H9 (cell line): ENCODE measurements around the gene CD59. TPM values are rescaled to one million over a fixed set of nuclear protein-coding genes. Genes with fewer than 3 reads are reported as not detected.
A peak's percentile ranks its signal among the peaks of the same experiment; 100 is the strongest.
"Not testable (repeated sequence)": the region's sequence is repeated elsewhere in the genome, so short reads cannot be mapped to it uniquely, and the experiment has no call there.

Experiments
- DNase-seq: peaks from one replicate; pipeline ENCODE4 v3.0.0-alpha.2; 2017
- H2AFZ ChIP-seq: one replicate; pipeline ENCODE4 v1.6.1; 2013; ENCODE audit warnings: mild to moderate bottlenecking, low read length, control low read depth, moderate library complexity
- H2AK5ac ChIP-seq: 2 replicates; pipeline ENCODE4 v1.6.1; 2013; ENCODE audit warnings: low read length, control low read depth, mixed read lengths; ENCODE audit not compliant: insufficient read length
- H2BK120ac ChIP-seq: one replicate; pipeline ENCODE4 v1.6.1; 2013; ENCODE audit warnings: low read depth, mild to moderate bottlenecking, low read length, control low read depth, inconsistent platforms; ENCODE audit not compliant: poor library complexity, severe bottlenecking
- H2BK12ac ChIP-seq: 2 replicates; pipeline ENCODE4 v1.6.1; 2013; ENCODE audit warnings: low read length, control low read depth, mixed read lengths, low read depth; ENCODE audit not compliant: insufficient read length
- H2BK15ac ChIP-seq: 2 replicates; pipeline ENCODE4 v1.6.1; 2013; ENCODE audit warnings: low read depth, low read length, control low read depth
- H2BK20ac ChIP-seq: one replicate; pipeline ENCODE4 v1.6.1; 2013; ENCODE audit warnings: low read depth, mild to moderate bottlenecking, low read length, control low read depth, inconsistent platforms; ENCODE audit not compliant: poor library complexity, severe bottlenecking
- H2BK5ac ChIP-seq: 2 replicates; pipeline ENCODE4 v1.6.1; 2013; ENCODE audit warnings: low read length, control low read depth, mixed read lengths; ENCODE audit not compliant: insufficient read length
- H3K14ac ChIP-seq: 2 replicates; pipeline ENCODE4 v1.6.1; 2013; ENCODE audit warnings: low read length, control low read depth; ENCODE audit not compliant: insufficient read depth
- H3K18ac ChIP-seq: 2 replicates; pipeline ENCODE4 v1.6.1; 2013; ENCODE audit warnings: low read depth, mild to moderate bottlenecking, mixed read lengths, low read length, control low read depth; ENCODE audit not compliant: insufficient read length
- H3K23ac ChIP-seq: 2 replicates; pipeline ENCODE4 v1.6.1; 2013; ENCODE audit warnings: low read length, control low read depth, mixed read lengths, low read depth; ENCODE audit not compliant: insufficient read length
- H3K23me2 ChIP-seq: 2 replicates; pipeline ENCODE4 v1.6.1; 2013; ENCODE audit warnings: low read depth, mild to moderate bottlenecking, mixed read lengths, low read length, control low read depth; ENCODE audit not compliant: insufficient read length, poor library complexity, severe bottlenecking
- H3K27ac ChIP-seq: 2 replicates; pipeline ENCODE4 v1.5.1; 2013; ENCODE audit warnings: low read length, control low read depth, mixed read lengths, low read depth; ENCODE audit not compliant: insufficient read length
- H3K27me3 ChIP-seq: 2 replicates; pipeline ENCODE4 v1.6.1; 2013; ENCODE audit warnings: low read length, control low read depth, inconsistent platforms; ENCODE audit not compliant: insufficient read depth
- H3K4ac ChIP-seq: 2 replicates; pipeline ENCODE4 v1.6.1; 2013; ENCODE audit warnings: low read depth, mild to moderate bottlenecking, control low read depth, inconsistent platforms, low read length, moderate library complexity
- H3K4me1 ChIP-seq: 2 replicates; pipeline ENCODE4 v1.6.1; 2013; ENCODE audit warnings: low read length, control low read depth, inconsistent platforms; ENCODE audit not compliant: insufficient read depth
- H3K4me2 ChIP-seq: 2 replicates; pipeline ENCODE4 v1.6.1; 2013; ENCODE audit warnings: low read length, control low read depth, mixed read lengths; ENCODE audit not compliant: insufficient read length, insufficient read depth
- H3K56ac ChIP-seq: 2 replicates; pipeline ENCODE4 v1.6.1; 2013; ENCODE audit warnings: low read depth, mild to moderate bottlenecking, mixed read lengths, low read length, control low read depth; ENCODE audit not compliant: insufficient read length
- H3K79me1 ChIP-seq: 2 replicates; pipeline ENCODE4 v1.6.1; 2013; ENCODE audit warnings: low read depth, mild to moderate bottlenecking, moderate library complexity, low read length, control low read depth, inconsistent platforms; ENCODE audit not compliant: insufficient read depth, poor library complexity, severe bottlenecking
- H3K79me2 ChIP-seq: 2 replicates; pipeline ENCODE4 v1.6.1; 2013; ENCODE audit warnings: low read length, control low read depth, inconsistent platforms; ENCODE audit not compliant: insufficient read depth
- H3K9ac ChIP-seq: 2 replicates; pipeline ENCODE4 v1.6.1; 2013; ENCODE audit warnings: low read length, control low read depth, mixed read lengths; ENCODE audit not compliant: insufficient read length; ENCODE audit errors: extremely low read depth
- H3K9me3 ChIP-seq: one replicate; pipeline ENCODE4 v1.6.1; 2013; ENCODE audit warnings: low read depth, low read length, inconsistent platforms; ENCODE audit not compliant: control insufficient read depth
- H3T11ph ChIP-seq: one replicate; pipeline ENCODE4 v1.6.1; 2013; ENCODE audit warnings: mild to moderate bottlenecking, low read length, control low read depth, inconsistent platforms
- H4K20me1 ChIP-seq: one replicate; pipeline ENCODE4 v1.6.1; 2013; ENCODE audit not compliant: control insufficient read depth, insufficient read length, insufficient read depth
- H4K5ac ChIP-seq: 2 replicates; pipeline ENCODE4 v1.6.1; 2013; ENCODE audit warnings: low read depth, mild to moderate bottlenecking, mixed read lengths, low read length, control low read depth; ENCODE audit not compliant: insufficient read length
- H4K8ac ChIP-seq: replicated peaks from 2 replicates; pipeline ENCODE4 v1.6.1; 2013; ENCODE audit warnings: low read length, control low read depth, mixed read lengths, low read depth; ENCODE audit not compliant: insufficient read length
- H4K91ac ChIP-seq: 2 replicates; pipeline ENCODE4 v1.6.1; 2013; ENCODE audit warnings: low read depth, mild to moderate bottlenecking, moderate library complexity, mixed read lengths, low read length, control low read depth; ENCODE audit not compliant: insufficient read length
- H3K27ac Mint-ChIP-seq, 3 experiments: 2 replicates in 2 of 3; 3 replicates in 1 of 3; pipeline ENCODE4 v1.8.0; 2020 to 2021; ENCODE audit warnings: mixed read lengths in 3 of 3, mild to moderate bottlenecking in 1 of 3, moderate library complexity in 1 of 3
- H3K27me3 Mint-ChIP-seq: 2 replicates; pipeline ENCODE4 v1.8.0; 2021; ENCODE audit warnings: low read depth, mild to moderate bottlenecking, moderate library complexity, mixed read lengths
- H3K36me3 Mint-ChIP-seq, 3 experiments: 2 replicates in 2 of 3; 3 replicates in 1 of 3; pipeline ENCODE4 v1.8.0; 2020 to 2021; ENCODE audit warnings: low read depth in 3 of 3, mixed read lengths in 3 of 3; ENCODE audit not compliant: insufficient read depth in 1 of 3
- H3K4me1 Mint-ChIP-seq, 2 experiments: 2 replicates each; pipeline ENCODE4 v1.8.0; 2020; ENCODE audit warnings: mixed read lengths in 2 of 2
- H3K4me3 Mint-ChIP-seq, 2 experiments: 2 replicates in 1 of 2; 3 replicates in 1 of 2; pipeline ENCODE4 v1.8.0; 2020 to 2021; ENCODE audit warnings: mild to moderate bottlenecking in 2 of 2, mixed read lengths in 2 of 2, moderate library complexity in 1 of 2
- H3K9me3 Mint-ChIP-seq, 2 experiments: 2 replicates in 1 of 2; 3 replicates in 1 of 2; pipeline ENCODE4 v1.8.0; 2020; ENCODE audit warnings: mild to moderate bottlenecking in 2 of 2, mixed read lengths in 2 of 2, moderate library complexity in 1 of 2
- WGBS: extraction: QIAGEN DNeasy Blood & Tissue Kit; methylation state at CpG from one replicate; pipeline ENCODE4 v1.1.7; 2013; ENCODE audit warnings: missing lambda C conversion rate, low lambda C conversion rate, mixed read lengths; ENCODE audit not compliant: insufficient read length; ENCODE audit errors: extremely low coverage; 5-methylcytosine and 5-hydroxymethylcytosine counted together
- total RNA-seq: library from RNA; stranded (reverse); gene quantifications from 2 replicates; pipeline ENCODE4 v1.2.1, GENCODE V29; 2021
- TF ChIP-seq, protein P1 (sequence below): fragments of 200-600 bp; sonication (generic); conservative IDR thresholded peaks from 3 replicates; pipeline ENCODE4 v1.8.0; 2021; ENCODE audit warnings: antibody characterized with exemption, mild to moderate bottlenecking

Gene CD59
- total RNA-seq, 1 experiment from 2014 or later, result 91.5 TPM

DNA sequence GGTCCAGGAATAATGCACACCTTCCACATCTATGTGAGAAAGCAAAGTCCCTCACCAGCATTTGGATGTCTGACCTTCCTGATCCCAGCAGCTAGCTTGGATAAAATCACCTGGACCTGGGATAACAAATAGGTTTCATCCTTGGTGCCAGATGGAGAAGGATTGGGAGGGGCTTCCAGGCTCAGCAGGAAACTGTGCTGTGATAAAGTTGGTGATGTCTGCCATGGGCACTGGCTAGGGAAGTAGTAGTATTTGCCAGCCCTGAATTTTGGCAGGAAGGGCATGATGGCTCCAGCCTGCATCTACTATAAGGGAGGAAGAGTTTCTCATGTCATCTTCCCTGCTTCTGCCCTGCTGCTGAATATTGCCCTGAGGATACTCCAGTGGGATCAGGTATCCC is 73.1 kb downstream of the CD59 start:
- no peak for DNase-seq
- no peaks in the 10 kb centered on the region for H3K27me3 ChIP-seq
- Mint-ChIP-seq H3K27ac (no peak overlapping the region), H3K9me3 (peaks cover 10 to 11% of the 10 kb centered on the region in 2 experiments; a peak in 4 of 5 replicates), H3K36me3 (peaks cover 3 to 14% (median 8%) of the 10 kb centered on the region in 3 experiments), H3K4me1 (peaks cover 32 to 33% of the 10 kb centered on the region in 2 experiments), H3K27me3 (no peaks in the 10 kb centered on the region), H3K4me3 (no peak overlapping the region)
- H3K56ac ChIP-seq, result no peak overlapping the region
- H4K91ac ChIP-seq, result no peak overlapping the region
- no peak overlapping the region for H2AK5ac ChIP-seq
- H3K4ac ChIP-seq, result no peak overlapping the region
- H3K4me2 ChIP-seq, result no peak overlapping the region
- no peaks in the 10 kb centered on the region for H4K20me1 ChIP-seq
- H3K9me3 ChIP-seq, result no peaks in the 10 kb centered on the region
- no peak overlapping the region for H2BK5ac ChIP-seq
- H3K23ac ChIP-seq, result no peak overlapping the region
- no peaks in the 10 kb centered on the region for H3K79me2 ChIP-seq
- no peak overlapping the region for H3K27ac ChIP-seq
- no peak overlapping the region for H2BK120ac ChIP-seq
- H3K9ac ChIP-seq, result no peak overlapping the region
- H4K5ac ChIP-seq, result no peak overlapping the region
- no peak overlapping the region for H2BK12ac ChIP-seq
- no peak overlapping the region for H3K18ac ChIP-seq
- TF ChIP-seq, protein P1, sequence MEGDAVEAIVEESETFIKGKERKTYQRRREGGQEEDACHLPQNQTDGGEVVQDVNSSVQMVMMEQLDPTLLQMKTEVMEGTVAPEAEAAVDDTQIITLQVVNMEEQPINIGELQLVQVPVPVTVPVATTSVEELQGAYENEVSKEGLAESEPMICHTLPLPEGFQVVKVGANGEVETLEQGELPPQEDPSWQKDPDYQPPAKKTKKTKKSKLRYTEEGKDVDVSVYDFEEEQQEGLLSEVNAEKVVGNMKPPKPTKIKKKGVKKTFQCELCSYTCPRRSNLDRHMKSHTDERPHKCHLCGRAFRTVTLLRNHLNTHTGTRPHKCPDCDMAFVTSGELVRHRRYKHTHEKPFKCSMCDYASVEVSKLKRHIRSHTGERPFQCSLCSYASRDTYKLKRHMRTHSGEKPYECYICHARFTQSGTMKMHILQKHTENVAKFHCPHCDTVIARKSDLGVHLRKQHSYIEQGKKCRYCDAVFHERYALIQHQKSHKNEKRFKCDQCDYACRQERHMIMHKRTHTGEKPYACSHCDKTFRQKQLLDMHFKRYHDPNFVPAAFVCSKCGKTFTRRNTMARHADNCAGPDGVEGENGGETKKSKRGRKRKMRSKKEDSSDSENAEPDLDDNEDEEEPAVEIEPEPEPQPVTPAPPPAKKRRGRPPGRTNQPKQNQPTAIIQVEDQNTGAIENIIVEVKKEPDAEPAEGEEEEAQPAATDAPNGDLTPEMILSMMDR, result no peak
- H2BK15ac ChIP-seq, result no peak overlapping the region
- H4K8ac ChIP-seq, result no peak overlapping the region
- H2AFZ ChIP-seq, result no peak overlapping the region
- H3K23me2 ChIP-seq, result no peaks in the 10 kb centered on the region
- no peaks in the 10 kb centered on the region for H3K79me1 ChIP-seq
- H3K14ac ChIP-seq, result no peak overlapping the region
- no peak overlapping the region for H3T11ph ChIP-seq
- H3K4me1 ChIP-seq, result peaks cover 3% of the 10 kb centered on the region; the same call in 1 of the 2 replicates
- no peak overlapping the region for H2BK20ac ChIP-seq

DNA sequence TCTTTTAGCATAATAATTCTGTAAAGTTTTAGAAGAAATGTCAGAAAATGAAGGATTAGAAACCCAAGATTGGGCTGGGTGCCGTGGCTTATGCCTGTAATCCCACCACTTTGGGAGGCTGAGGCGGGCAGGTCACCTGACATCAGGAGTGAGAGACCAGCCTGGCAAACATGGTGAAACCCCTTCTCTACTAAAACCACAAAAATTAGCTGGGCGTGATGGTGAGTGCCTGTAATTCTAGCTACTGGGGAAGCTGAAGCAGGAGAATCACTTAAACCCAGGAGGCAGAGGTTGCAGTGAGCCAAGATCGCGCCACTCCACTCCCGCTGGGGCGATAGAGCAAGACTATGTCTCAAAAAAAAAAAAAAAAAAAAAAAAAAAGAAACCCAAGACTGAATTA is 74.7 kb downstream of the CD59 start:
- not testable (repeated sequence) for H3K79me1 ChIP-seq, H3K23me2 ChIP-seq, H2BK12ac ChIP-seq, H3T11ph ChIP-seq, H3K14ac ChIP-seq, H4K20me1 ChIP-seq, H3K4ac ChIP-seq, H3K27ac ChIP-seq, H2BK15ac ChIP-seq, H3K79me2 ChIP-seq, DNase-seq, H4K5ac ChIP-seq, H2BK20ac ChIP-seq, H2AK5ac ChIP-seq, H3K4me1 ChIP-seq, H3K56ac ChIP-seq, H3K23ac ChIP-seq, H3K4me3 Mint-ChIP-seq, H4K8ac ChIP-seq, H3K4me2 ChIP-seq, H2BK120ac ChIP-seq, H2AFZ ChIP-seq, H3K27me3 ChIP-seq, H3K9ac ChIP-seq, H3K9me3 ChIP-seq, H2BK5ac ChIP-seq, H3K18ac ChIP-seq, H4K91ac ChIP-seq, H3K27me3 Mint-ChIP-seq
- WGBS, result no CpG with 5 or more reads among the region's 7 CpGs
- H3K9me3 Mint-ChIP-seq, result peaks cover 10 to 11% of the 10 kb centered on the region in 2 experiments; a peak in 4 of 5 replicates
- H3K4me1 Mint-ChIP-seq, result peaks cover 29 to 30% of the 10 kb centered on the region in 2 experiments
- peaks cover 3 to 14% (median 8%) of the 10 kb centered on the region in 3 experiments for H3K36me3 Mint-ChIP-seq
- H3K27ac Mint-ChIP-seq, result 0 out of 7 replicates have a peak overlapping the region, but pooled peaks of 1 of the 3 experiments have one; percentile 40
